ENCODE measurements around the gene BCAS1.

The BCAS1 gene

DNA sequence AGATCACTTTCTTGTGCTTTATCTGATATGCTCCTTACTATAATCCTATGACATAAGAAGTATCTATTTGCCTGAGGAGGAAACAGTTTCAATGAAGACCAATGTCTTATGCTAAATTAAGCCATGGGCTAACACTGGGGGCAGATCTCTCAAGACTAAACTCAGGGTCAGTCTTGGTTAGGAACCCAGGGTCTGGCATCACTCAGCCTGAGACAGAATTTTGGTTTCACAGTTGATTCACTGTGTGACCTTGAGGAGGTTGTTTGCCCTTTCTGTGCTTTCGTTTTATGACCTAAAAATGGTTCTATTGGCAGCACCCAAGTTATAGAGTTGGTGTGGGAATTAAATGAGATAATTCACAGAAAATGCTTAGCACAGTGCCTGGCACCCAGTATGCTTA is 4.9 kb upstream of the BCAS1 start:
- DNase-seq = no peak

DNA sequence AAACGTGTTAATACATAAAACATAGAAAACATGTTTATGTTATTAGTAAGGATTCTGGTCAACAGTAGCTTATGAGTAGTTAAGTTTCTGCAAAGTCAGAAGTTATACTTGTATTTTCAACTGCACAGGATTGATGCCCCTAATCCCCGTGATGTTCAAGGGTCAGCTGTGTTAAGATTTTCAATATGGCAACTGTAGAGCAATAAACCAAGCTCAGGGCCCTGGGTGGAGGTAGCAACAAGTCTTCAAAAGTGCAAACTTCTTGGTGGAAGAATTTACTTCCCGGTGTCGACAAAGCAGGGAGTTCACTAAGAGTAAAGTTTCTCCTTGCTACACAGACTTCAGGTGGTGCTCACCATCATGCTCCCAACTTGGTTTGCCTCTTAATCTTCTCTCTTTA is 4.1 kb upstream of the BCAS1 start:
- DNase-seq = no peak

DNA sequence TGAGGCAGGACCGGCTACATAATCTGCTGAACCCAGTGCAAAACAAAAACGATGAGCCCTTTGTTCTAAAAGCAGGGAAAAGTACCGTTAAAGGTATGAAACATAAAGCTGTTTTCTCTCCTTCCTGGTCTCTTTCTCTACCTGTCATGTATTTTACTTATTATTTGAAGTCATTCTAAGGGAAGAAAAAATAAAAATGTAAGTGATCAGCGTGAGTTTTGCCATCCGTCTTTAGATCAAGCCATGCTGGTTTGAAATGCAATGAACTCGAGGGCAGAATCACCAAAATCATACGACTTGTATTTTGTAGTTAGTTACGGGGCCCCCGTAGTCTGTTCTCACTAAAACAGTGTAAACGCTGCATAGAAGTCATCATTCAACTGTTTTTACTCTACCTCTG is 2.9 kb upstream of the BCAS1 start:
- DNase-seq = no peak

DNA sequence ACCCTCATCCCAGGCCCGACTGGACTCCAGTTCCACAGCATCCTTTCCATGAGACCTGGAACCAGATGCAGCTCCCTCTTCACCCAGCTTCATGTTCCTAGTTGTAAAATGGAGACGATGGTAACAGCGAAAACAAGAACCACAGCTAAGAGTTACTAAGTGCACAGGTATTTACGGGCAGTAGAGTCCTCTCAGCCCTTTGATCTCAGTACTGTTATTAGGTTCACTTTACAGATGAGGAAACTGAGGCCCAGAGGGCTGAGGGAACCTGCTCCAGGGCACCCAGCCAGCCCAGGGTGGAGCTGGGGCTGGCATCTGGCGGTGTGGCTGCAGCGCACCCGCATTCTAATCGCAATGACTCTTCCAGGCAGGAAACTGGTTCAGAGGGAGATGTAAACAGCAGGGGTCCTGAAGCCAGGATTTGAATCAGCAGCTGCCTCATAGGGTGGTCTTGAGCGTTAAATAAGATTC is 858 bp downstream of the BCAS1 start:
- DNase-seq = no peak

DNA sequence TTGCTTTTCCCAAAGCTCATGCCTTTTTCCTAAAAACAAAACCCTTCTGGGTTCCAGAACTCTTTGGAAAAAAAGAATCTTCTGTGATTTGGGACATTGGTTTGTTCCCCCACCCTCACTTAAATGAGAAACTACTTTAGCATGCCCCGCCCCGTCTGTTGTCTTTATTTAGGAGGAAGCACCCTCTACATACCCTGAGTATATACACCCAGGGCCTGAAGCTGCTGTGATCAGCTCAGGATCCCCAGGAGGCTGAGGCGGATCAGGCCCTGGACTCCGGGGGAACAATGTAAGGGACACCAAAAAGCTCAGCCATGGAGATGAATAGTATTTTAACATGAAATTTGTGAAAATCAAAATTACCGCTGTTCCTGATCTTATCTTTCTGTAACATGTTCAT is 1.4 kb downstream of the BCAS1 start:
- no peak for DNase-seq

DNA sequence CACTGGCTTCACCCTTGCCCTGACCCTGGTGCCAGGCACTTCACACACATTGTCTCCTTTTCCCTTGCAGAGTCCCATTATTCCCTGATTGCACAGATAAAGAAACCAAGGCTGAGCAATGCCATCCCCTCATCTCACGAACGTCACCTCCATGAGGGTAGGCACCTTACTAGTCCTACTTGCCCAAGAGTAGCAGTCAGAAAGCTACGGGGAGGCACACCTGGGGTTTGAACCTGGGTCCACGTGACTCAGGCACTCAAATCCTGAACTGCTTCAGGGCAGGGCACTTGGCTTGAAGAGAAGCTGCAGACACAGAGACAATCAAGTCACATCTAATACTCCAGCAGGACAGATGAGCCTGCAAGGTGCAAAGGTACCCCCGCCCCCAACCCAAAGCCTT is 1.9 kb downstream of the BCAS1 start:
- no peak for DNase-seq

DNA sequence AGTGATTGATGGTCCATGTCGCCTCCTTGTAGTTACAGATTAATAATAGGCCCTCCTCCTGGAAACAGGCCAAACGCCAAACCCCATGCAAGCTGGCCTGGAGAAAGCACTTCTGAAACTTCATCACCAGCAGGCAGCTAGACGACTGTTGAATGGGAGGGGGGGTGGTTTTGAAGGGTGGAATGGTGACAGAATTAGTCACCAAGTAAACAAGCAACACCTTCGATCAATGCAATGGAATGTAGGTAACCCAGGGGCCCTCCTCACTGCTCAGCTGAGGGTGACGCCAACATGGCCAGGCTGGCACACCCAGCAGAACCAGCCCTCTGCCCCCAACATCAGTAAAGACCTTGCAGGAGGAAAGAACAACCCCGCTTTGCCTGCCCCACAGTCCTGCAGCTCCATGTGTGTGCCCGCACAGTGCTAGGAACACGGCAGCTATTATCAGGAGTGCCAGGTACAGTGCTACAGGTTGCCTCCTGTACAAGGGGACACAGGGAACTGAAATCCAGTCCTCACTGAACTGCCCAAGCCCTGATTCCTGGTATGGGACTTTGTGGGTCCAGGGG is 2.7 kb downstream of the BCAS1 start:
- no peak for DNase-seq

DNA sequence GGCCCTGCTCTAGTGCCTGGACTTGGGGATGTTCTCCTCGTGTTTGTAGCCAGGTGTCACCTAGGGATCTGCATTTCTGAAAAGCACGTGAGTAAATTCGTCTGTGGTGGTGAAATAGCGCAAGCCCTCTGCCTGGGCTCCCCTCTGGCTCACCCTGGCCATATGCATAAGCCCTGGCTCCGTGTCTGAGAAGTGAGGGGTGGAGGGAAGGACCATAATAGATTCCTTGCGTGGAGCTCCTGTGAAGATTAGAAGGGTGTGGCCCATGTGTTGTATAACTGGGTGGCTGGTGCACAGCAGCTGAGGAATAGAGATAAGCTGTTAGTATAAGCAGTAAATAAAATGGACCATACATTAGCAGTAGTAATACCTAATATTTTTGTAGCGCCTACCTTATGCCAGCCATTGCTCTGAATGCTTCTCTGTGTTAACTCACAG is 4.8 kb downstream of the BCAS1 start:
- no peak for DNase-seq

DNA sequence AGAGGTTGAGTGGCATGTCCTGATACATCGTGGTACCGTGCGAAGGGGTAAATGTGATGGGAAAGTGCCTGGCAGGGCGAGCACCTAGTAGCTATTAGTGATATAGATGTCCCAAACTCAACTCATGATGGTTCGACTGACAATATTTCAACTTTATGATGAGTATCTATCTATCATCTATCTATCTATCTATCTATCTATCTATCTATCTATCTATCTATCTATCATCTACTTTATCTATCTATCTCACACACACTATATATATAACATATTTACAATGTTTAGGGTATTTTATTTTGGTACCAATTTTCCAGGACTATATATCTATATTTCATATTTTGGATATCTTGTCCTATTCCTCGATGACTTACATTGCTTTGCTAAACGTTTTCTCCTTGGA is 5.5 kb downstream of the BCAS1 start:
- no peak for DNase-seq

DNA sequence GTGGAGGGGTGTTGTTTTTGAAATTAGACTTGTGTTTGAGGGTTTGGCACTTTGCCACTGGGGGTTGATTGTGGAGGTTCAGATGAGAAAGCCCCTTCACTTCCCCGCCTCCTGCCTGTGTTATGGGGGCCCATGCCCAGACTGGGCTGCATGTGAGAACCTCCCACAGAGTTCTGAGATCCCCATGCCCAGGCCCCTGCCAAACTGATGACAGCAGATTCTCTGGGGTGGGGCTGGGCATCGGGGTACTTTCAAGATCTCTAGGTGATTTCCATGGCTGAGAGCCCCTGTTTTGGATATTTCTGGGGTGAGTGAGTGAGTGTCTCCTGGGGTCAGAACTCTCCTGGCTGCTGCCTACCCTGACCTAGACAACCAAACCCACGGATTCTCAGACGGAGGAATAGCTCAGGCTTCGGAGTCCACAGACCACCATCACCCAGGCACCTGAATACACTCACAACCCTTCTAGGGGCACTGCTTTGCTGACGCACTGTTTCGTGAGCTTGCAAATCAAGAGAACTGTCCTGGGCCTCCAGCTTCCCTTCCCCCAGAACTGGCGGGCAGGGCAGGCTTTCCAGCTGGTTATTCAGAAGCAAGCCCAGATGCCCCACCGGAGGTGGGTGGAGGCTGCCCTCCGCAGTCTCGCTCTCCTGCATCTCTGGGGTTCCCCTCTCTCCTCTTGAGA is 6.3 kb downstream of the BCAS1 start:
- peak; percentile 27 for DNase-seq

DNA sequence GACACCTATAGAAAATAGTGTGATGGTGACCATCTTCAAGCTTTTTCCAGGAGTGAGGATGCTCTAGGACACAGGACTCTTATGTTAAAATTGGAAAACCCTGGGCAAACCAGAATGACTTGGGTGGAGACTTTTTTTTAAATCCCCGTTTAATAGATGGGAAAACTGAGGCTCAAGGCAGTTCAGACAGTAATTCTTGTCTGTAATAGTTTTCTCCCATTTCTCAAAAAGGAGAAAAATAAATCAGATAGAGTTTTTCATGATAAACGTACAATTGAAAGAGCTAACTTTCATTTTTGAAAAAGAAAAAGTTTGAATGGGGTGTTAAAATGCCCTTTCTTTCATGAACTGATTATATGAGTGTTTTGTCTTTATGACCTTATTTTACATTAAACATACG is 6.8 kb downstream of the BCAS1 start:
- DNase-seq = no peak

DNA sequence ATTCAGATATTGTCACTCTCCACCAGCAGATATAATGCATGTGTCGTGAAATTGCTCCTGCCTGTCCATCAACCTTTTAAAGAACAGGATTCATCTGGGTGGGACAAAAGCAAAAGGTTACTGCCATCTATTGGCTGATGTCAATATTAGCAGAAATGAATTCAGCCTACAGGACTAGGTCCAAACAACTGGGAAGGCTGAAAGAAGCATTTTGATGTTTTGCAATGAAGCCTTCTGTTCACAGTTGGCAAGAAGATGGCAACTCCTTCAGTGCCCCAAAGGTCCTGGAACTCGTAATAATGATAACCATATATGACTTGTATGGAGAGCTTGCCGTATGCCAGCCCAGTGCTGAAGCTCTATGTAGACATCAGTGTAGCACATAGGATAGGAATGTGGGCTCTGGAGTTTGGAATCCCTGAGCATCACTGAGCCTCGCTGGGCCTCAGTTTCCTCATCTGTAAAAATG is 7.5 kb downstream of the BCAS1 start:
- no peak for DNase-seq

DNA sequence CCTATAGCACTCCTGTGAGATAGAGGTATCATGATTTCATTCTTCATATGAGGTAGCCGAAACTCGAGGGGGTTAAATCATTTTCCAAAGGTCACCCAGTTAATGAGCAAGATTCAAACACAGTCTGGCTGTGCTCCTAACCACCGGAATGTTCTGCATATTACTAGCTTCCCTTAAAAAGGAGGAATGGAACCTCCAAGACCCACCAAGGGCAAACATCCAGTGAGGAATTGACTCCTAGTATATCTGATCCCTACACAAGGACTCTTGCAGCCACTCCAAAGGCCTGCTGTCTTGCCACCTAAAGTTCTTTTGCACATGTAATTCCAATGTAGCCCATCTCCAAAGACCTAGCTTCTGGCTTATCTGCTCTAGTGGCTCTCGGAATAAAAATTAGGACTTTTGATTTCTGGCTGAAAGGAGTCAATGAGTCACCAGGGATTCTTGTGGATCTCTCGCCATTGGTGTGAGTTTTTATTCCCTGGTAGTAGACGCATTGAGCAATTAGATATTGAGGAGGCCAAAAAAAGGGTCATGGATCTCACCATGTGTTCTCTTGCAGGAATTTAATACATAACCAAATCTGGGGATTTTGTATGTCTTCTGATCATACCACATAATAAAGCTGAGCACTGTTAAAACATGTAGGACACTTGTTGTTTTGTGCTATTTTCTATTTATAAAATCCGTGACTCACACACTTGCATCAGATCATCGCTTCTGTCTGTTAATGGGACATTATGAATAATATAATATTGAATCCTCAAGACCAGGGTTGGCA is 9.1 kb downstream of the BCAS1 start:
- DNase-seq = no peak

DNA sequence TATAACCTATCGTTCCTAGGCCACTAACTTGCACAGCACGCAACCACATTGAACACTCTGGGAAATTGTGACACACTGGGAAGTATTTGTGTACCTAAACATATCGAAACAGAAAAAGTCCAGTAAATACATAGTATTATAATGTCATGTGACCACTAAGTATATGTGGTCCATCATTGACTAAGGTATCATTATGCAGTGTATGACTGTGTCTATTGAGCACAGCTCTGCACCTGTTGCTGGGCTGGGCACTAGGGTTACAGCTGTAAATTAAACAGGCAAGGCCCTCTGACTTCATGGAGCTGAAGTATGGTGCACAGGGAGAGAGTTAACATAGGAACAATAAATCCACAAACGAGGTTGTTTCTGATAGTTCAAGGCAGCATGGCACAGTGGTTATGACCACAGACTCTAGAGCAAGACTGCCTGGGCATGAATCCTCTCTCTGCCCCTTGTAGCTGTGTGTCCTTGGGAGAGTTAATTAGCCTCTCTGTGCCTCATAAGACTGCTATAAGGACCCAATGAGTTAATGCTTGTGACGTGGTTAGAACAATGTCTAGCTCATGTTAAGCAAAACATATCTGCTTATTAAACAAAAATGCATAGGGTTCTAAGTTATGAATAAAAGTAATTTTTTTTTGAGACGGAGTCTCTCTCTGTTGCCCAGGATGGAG is 10.6 kb downstream of the BCAS1 start:
- no peak for DNase-seq

DNA sequence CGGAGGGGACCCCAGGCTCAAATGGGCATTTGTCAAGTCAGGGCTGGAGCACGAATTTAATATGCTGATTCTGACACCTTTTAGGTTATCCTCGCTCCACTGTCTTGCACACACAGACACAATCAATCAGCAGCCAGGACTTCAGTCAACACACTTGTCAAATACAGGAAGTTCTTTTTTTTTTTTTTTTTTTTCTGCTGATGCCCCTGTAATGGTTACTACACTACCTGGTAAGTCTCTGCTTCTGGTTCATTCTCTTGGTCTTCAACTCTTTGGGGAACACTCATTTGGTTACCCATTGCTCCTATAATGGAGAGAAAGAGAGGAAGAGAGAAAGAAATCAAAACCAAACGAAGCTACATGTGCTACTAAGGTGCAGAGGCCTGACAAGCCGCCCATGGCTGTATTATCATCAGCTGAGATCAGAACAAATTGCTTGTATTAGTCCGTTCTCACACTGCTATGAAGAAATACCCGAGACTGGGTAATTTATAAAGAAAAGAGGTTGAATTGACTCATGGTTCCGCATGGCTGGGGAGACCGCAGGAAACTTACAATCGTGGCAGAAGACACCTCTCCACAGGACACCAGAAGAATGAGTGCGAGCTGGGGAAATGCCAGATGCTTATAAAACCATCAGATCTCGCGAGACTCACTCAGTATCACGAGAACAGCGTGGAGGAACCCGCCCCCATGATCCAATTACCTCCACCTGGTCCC is 11.8 kb downstream of the BCAS1 start:
- DNase-seq = no peak

DNA sequence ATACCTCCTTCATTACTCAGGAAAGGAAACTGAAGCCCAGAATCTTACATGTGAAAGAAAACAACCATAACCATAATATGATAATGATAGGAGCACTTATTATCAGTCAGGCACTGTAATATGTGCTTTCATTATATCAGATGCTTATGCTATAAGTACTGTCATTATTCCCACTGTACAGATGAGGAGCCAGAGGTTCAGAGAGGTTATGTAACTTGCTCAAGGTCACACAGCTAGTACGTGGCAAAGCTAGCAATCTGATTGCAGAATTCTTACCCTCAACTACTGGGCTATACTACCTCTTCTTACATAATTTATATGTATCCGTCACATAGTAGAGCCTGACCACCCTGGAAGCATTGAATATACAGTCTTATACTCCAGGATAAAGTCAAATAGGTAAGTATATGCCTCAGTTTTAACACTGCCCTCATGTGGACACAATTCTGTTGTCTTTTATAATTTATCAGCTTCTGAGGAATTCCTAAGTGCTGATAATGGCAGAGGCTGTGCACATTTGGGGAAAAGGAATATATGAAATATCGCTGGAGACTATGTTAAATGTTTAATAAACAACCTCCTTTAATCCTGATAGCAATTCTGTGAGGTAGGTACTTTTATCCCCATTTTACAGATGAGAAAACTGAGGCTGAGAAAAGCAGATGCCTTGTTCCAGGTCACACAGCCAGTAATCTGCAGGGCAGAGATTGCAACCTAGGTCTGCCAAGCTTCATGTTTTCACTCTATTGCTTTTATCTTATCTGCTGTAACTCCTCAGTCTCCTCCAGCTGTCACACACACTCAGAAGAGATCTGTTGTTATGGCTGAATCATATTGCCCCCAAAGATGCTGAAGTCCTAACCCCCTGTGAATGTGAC is 13.4 kb downstream of the BCAS1 start:
- no peak for DNase-seq

DNA sequence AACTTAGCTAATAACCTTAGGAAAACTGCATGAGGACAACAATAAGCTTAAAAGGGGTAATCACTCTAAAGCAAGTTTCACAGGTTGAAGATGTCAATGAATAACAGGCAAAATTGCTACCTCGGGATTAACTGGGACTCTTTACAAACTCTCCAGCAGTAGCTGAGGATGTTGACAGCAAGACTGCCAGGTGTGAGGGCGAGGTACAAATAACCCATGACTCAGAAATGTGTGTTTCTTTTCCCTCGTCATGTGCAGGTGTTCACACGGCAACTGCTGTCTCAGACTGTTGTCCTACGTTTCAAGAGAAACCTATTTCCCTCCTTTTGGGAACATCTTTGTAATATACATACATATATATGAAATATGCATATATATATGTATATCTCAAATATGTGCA is 15.9 kb downstream of the BCAS1 start:
- no peak for DNase-seq

DNA sequence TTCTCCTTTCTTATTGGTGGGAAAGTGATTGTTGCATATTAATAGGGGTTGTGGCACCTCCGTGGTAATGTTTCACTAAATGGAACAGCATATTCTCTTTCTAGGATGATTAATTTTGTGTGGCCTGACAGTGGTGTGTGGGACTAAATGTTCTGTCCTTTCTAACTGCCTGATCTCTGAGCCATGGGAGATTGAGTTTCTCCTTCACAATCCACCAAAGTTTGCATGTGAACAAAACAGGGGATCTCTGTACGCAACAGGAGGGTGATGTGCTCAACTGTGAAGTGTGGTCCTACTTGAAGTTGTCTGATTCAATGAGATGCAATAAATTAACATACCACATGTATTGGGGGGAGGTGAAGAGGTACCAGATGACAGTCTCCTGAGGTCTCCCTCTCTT is 19.3 kb downstream of the BCAS1 start:
- DNase-seq = no peak

DNA sequence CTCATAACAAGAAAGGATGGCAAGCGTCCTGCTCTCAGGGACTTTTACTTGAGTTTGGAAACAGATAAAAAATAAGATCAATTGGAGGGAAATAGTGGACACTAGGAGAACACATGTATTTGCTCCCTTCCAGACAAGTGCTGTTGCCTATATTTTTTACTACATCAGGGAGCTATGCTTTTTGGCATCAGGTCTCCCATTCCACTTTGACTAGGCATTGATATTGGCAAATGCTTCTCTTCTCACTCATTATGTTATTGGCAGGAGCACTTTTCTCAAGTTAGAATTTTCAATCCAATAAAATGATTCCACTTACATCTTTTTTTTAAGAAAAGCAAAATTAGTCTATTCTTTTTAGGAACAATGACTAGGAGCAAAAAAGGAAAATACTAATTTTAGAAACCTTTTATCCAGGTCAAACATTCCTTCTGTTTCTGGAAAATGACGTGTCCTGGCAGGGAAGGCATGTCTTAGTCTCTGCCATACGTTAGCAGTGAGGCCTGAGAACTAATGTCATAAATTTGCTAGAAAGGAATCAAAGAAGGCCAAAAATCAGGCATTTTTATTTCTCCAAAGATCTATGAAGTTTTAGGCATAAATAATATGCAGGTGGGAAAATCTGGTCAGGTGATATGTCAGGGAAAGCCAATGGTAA is 21.4 kb downstream of the BCAS1 start:
- DNase-seq = no peak

DNA sequence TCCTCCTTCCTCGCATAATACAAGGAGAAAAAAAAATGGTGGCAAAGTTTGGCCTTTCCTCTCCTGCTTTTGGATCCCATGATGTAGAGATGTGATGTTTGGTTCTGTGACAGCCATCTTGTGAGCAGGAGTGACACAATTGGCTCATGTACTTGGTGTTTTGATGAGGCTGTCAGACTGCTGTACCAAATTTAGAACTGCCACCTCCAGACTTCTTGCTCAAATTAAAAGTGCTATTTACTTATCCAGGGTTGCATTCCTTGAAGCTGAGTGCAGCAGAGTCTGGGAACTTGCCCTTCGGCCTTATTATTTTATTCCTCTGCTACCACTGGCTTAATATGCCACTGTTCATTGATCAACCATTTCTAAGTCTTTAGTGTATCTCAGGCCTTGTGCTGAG is 21.9 kb downstream of the BCAS1 start:
- DNase-seq = no peak

DNA sequence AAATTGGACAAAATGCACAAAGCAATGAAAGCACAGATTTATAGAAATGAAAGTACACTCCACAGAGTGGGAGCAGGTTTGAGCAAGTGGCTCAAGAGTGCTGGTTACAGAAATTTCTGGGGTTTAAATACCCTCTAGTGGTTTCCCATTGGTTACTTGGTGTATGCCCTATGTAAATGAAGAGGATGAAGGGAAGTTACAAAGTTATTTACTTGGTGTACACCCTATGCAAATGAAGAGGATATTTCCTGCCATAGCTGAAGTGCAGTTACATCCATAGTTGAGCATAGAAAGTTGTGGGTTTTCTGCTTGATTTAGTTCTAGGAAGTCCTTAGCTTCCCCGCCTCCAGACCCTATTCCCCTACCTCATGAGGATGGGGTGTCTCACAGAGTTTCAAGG is 22.7 kb downstream of the BCAS1 start:
- DNase-seq = no peak

Data from stimulated activated CD4-positive, alpha-beta T cell treated with anti-CD3 and anti-CD28 coated beads, Interleukin-4, amount 100 ng/mL, for 24 hours (primary cell).